Heart right ventricle (tissue), 16 donors: ENCODE results near the gene HMG20A. TPM values are rescaled to one million over a fixed set of nuclear protein-coding genes. Genes with fewer than 3 reads are reported as not detected.

Experiments
- ATAC-seq, 8 donors: fragments of 200-7000 bp; cut with Tn5 transposase; one replicate each; pipeline ENCODE4 v1.9.1; 2020; ENCODE audit warnings: mild to moderate bottlenecking in 8 of 8, moderate library complexity in 8 of 8, moderate number of reproducible peaks in 1 of 8
- DNase-seq, 2 donors: peaks; one replicate each; pipeline ENCODE4 v3.0.0-alpha.2; 2020
- H3K27ac ChIP-seq, 10 donors: fragments of 200-600 bp; sonication (generic) in 2 of 10; one replicate each; pipeline versions ENCODE4 v1.5.0 to v1.8.0; 2020 to 2022; ENCODE audit warnings: mild to moderate bottlenecking in 3 of 10
- H3K27me3 ChIP-seq, 7 donors: fragments of 200-600 bp; one replicate each; pipeline ENCODE4 v1.8.0; 2021 to 2022; ENCODE audit warnings: mild to moderate bottlenecking in 2 of 7
- H3K36me3 ChIP-seq, 9 donors: fragments of 200-600 bp; sonication (generic) in 1 of 9; one replicate each; pipeline versions ENCODE4 v1.5.0 to v1.8.0; 2020 to 2022; ENCODE audit warnings: mild to moderate bottlenecking in 2 of 9
- H3K4me1 ChIP-seq, 9 donors: fragments of 200-600 bp; sonication (generic) in 1 of 9; one replicate each; pipeline versions ENCODE4 v1.5.0 to v1.8.0; 2020 to 2022; ENCODE audit warnings: mild to moderate bottlenecking in 4 of 9
- H3K4me3 ChIP-seq, 10 donors: fragments of 200-600 bp; sonication (generic) in 2 of 10; one replicate each; pipeline versions ENCODE4 v1.5.0 to v1.8.0; 2020 to 2022; ENCODE audit warnings: mild to moderate bottlenecking in 7 of 10, moderate library complexity in 2 of 10
- H3K9me3 ChIP-seq, 11 donors: fragments of 200-600 bp in 10 of 11; sonication (generic) in 2 of 11; one replicate each; pipeline versions ENCODE4 v1.5.0 to v1.8.0; 2013 to 2022; ENCODE audit warnings: mild to moderate bottlenecking in 2 of 11, control low read depth in 1 of 11, moderate library complexity in 1 of 11
- WGBS, 2 donors: extraction: QIAGEN DNeasy Blood & Tissue Kit; methylation state at CpG; one replicate each; pipeline ENCODE4 v1.1.7; 2013; ENCODE audit warnings: inconsistent platforms in 1 of 2; 5-methylcytosine and 5-hydroxymethylcytosine counted together
- intact Hi-C, 10 donors: fragments of 100-400 bp; cut with DNase I; formaldehyde crosslinking; loops; one replicate each; pipeline versions ENCODE4 v1.11.1 to v1.14.2; 2022
- polyA plus RNA-seq, 2 donors: library from polyadenylated mRNA; stranded (reverse); fragments of 200-250 nt; gene quantifications; one replicate each; pipeline ENCODE4 v1.2.3, GENCODE V29; 2013
- total RNA-seq, 10 donors: library from RNA; stranded (reverse); fragmentation: NEBNext Ultra II Directional in 3 of 10; extraction: Animal tissue kit (Norgen Biotek cat#: 25700) in 3 of 10; gene quantifications; one replicate each; pipeline versions ENCODE4 v1.2.1 to v1.2.4, GENCODE V29; 2021 to 2023
- TF ChIP-seq, protein P1 (sequence below), 9 donors: fragments of 200-600 bp; sonication (generic) in 2 of 9; IDR thresholded peaks; one replicate each; pipeline versions ENCODE4 v1.5.0 to v1.8.0; 2021 to 2022; ENCODE audit warnings: antibody characterized with exemption in 9 of 9, mild to moderate bottlenecking in 5 of 9, moderate library complexity in 1 of 9
- donor health status: Arrhythmogenic right ventricular cardiomyopathy.
- donor health status: ischemic (EF 13 %, LVEDD 7.1; RV severe dilation, severe dysfunction).
- donor health status: healthy with polysubstance abuse.
- donor health status: DM: no; HTN: yes; CAD: no.
- donor health status: DM: no; HTN: no; CAD: no.
- donor health status: ischemic (EF 25% LVEDD 6.9; RV normal size, moderate dysfunction).
- donor health status: ischemic (EF 25% LVEDD 5.7; RV mildly dilated, moderate dysfunction).
- donor health status: healthy.
- donor health status: DM: yes; HTN: yes; CAD: no.
- donor health status: Ischemic cardiomyopathy.
- donor health status: ischemic (EF 35%, LVEDD 5.7; RV mildly dilated, moderate dysfunction).
- donor health status: nonischemic (EF 11% LVEDD 7.7; RV severe dilation, severe dysfunction).
- donor health status: DM: yes; HTN: yes; CAD: no.
- donor health status: PGD.
- donor health status: ischemic (EF 29% LVEDD 5.4; RV normal size, mild dysfunction).
- donor health status: nonischemic (EF 23%, LVEDD 6.1; RV moderate dilation, normal function).

The HMG20A gene
- total and polyA plus RNA-seq, 12 donors, result 9.9 to 60.2 (median 37.5) TPM

DNA sequence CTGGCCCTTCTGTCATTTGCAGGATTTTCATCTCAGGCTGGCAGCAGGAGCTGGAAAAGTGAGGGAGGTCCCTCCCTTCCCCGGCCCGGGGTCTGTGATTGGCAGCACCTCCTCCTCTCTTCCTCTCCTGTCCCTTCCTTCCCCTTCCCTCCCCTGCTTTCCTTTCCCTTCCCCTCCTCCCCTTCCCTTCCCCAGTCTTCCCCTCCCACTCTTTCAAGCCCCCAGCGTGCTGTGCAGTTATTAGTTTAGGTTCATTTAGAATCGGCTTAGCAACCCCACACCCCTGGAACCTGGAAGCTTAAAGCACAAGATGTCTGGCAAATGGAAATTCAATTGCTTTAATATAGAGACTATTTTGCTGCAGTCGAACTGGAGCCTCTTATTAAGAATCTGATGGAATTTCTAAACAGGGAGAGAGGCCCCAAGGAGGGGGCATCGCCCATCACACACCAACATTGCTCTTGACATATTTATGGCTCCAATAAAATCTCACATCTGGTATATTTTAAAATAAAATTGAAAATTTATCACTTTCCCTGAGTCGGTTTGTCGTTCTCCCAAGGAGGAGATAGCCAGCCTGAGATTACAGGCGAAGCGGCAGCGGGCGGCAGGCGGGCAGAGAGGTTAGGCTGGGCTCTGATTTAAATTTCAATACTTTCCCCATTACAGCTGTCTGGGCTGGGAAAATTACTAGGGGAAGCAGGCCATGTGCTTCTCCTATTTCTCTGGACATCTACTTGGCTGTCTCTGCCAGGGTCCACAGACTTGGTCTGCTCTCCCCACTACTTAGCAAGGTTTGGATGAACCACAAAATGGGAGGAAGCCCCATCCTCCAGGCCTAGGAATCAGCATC is 113.1 kb downstream of the HMG20A start:
- DNase-seq, result no peak
- Histone ChIP-seq H3K4me1 (peaks cover 5 to 36% (median 15%) of the 10 kb centered on the region in 9 donors), H3K36me3 (no peaks in the 10 kb centered on the region), H3K27ac (no peak overlapping the region), H3K4me3 (no peak overlapping the region), H3K27me3 (no peaks in the 10 kb centered on the region), H3K9me3 (no peaks in the 10 kb centered on the region)
- WGBS, 2 donors, result 69 to 70% methylated on average over 13 of the region's 13 CpGs
- intact Hi-C loops, result no loop called here
- no peak for ATAC-seq
- TF ChIP-seq, protein P1, sequence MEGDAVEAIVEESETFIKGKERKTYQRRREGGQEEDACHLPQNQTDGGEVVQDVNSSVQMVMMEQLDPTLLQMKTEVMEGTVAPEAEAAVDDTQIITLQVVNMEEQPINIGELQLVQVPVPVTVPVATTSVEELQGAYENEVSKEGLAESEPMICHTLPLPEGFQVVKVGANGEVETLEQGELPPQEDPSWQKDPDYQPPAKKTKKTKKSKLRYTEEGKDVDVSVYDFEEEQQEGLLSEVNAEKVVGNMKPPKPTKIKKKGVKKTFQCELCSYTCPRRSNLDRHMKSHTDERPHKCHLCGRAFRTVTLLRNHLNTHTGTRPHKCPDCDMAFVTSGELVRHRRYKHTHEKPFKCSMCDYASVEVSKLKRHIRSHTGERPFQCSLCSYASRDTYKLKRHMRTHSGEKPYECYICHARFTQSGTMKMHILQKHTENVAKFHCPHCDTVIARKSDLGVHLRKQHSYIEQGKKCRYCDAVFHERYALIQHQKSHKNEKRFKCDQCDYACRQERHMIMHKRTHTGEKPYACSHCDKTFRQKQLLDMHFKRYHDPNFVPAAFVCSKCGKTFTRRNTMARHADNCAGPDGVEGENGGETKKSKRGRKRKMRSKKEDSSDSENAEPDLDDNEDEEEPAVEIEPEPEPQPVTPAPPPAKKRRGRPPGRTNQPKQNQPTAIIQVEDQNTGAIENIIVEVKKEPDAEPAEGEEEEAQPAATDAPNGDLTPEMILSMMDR (IDR thresholded peaks at IDR 0.05), result no peak

Other genes starting within 250 kb of the HMG20A start
- gene PEAK1, start 784 bp upstream of the HMG20A start, total RNA-seq, result 100 to 1,000 TPM in 5 of 10 donors, 10 to 100 TPM in 5; 68.1 to 146 (median 96.4) TPM
- 10 to 100 TPM in 1 of 2 donors, 1 to 10 TPM in 1; 7.0 to 18.7 TPM for gene PEAK1, start 784 bp upstream of the HMG20A start, polyA plus RNA-seq
- gene LINGO1, start 212.0 kb downstream of the HMG20A start, total RNA-seq, result 1 to 10 TPM in 7 of 10 donors, under 1 TPM in 3; 0.70 to 2.2 (median 1.3) TPM
- gene LINGO1, start 212.0 kb downstream of the HMG20A start, polyA plus RNA-seq, result 1 to 10 TPM; 1.3 to 2.7 TPM